ENCODE measurements around the gene GNPTG. TPM values are rescaled to one million over a fixed set of nuclear protein-coding genes. Genes with fewer than 3 reads are reported as not detected.

Gene GNPTG
- total and polyA plus RNA-seq, 9 of the 15 experiments (the other 6 are each of a cell fraction or from before 2014, with no cell fraction given): 0.69 to 33.3 (median 13.6) TPM

GRCh38 chr16:1379304-1380076 is 27.8 kb downstream of the GNPTG start (continued):
- TF ChIP-seq, protein P1, sequence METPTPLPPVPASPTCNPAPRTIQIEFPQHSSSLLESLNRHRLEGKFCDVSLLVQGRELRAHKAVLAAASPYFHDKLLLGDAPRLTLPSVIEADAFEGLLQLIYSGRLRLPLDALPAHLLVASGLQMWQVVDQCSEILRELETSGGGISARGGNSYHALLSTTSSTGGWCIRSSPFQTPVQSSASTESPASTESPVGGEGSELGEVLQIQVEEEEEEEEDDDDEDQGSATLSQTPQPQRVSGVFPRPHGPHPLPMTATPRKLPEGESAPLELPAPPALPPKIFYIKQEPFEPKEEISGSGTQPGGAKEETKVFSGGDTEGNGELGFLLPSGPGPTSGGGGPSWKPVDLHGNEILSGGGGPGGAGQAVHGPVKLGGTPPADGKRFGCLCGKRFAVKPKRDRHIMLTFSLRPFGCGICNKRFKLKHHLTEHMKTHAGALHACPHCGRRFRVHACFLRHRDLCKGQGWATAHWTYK (CRISPR knock-in tag; IDR thresholded peaks at IDR 0.05): no peak
- TF ChIP-seq GTF3C2 (IDR thresholded peaks at IDR 0.05; ENCODE audit: borderline replicate concordance, extremely low read depth, insufficient read length): no peak
- TF ChIP-seq SAFB (IDR thresholded peaks at IDR 0.05; ENCODE audit: borderline replicate concordance, low read depth, low read length): 0 out of 2 replicates have a peak, but pooled peaks have one; percentile 6
- no peak for TF ChIP-seq KAT8 (IDR thresholded peaks at IDR 0.05; ENCODE audit: low read depth)
- TF ChIP-seq PHF8 (IDR thresholded peaks at IDR 0.05; ENCODE audit: borderline replicate concordance, low read length): peak; percentile 85; the same call in 1 of the 2 replicates
- TF ChIP-seq TAF9B (IDR thresholded peaks at IDR 0.05; ENCODE audit: partially characterized antibody): no peak
- TF ChIP-seq NFE2 (IDR thresholded peaks at IDR 0.05; ENCODE audit: low read depth): peak; percentile 92
- 0 out of 2 replicates have a peak, but pooled peaks have one; percentile 38 for TF ChIP-seq ZBTB1 (CRISPR knock-in tag; IDR thresholded peaks at IDR 0.05; ENCODE audit: borderline replicate concordance, low read depth)
- TF ChIP-seq, protein P2, sequence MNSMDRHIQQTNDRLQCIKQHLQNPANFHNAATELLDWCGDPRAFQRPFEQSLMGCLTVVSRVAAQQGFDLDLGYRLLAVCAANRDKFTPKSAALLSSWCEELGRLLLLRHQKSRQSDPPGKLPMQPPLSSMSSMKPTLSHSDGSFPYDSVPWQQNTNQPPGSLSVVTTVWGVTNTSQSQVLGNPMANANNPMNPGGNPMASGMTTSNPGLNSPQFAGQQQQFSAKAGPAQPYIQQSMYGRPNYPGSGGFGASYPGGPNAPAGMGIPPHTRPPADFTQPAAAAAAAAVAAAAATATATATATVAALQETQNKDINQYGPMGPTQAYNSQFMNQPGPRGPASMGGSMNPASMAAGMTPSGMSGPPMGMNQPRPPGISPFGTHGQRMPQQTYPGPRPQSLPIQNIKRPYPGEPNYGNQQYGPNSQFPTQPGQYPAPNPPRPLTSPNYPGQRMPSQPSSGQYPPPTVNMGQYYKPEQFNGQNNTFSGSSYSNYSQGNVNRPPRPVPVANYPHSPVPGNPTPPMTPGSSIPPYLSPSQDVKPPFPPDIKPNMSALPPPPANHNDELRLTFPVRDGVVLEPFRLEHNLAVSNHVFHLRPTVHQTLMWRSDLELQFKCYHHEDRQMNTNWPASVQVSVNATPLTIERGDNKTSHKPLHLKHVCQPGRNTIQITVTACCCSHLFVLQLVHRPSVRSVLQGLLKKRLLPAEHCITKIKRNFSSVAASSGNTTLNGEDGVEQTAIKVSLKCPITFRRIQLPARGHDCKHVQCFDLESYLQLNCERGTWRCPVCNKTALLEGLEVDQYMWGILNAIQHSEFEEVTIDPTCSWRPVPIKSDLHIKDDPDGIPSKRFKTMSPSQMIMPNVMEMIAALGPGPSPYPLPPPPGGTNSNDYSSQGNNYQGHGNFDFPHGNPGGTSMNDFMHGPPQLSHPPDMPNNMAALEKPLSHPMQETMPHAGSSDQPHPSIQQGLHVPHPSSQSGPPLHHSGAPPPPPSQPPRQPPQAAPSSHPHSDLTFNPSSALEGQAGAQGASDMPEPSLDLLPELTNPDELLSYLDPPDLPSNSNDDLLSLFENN (IDR thresholded peaks at IDR 0.05; ENCODE audit: low read depth in 2 of 2, low read length in 2 of 2): 0 out of 4 replicates have a peak, but pooled peaks of 1 of the 2 experiments have one; percentile 32
- TF ChIP-seq, protein P3, sequence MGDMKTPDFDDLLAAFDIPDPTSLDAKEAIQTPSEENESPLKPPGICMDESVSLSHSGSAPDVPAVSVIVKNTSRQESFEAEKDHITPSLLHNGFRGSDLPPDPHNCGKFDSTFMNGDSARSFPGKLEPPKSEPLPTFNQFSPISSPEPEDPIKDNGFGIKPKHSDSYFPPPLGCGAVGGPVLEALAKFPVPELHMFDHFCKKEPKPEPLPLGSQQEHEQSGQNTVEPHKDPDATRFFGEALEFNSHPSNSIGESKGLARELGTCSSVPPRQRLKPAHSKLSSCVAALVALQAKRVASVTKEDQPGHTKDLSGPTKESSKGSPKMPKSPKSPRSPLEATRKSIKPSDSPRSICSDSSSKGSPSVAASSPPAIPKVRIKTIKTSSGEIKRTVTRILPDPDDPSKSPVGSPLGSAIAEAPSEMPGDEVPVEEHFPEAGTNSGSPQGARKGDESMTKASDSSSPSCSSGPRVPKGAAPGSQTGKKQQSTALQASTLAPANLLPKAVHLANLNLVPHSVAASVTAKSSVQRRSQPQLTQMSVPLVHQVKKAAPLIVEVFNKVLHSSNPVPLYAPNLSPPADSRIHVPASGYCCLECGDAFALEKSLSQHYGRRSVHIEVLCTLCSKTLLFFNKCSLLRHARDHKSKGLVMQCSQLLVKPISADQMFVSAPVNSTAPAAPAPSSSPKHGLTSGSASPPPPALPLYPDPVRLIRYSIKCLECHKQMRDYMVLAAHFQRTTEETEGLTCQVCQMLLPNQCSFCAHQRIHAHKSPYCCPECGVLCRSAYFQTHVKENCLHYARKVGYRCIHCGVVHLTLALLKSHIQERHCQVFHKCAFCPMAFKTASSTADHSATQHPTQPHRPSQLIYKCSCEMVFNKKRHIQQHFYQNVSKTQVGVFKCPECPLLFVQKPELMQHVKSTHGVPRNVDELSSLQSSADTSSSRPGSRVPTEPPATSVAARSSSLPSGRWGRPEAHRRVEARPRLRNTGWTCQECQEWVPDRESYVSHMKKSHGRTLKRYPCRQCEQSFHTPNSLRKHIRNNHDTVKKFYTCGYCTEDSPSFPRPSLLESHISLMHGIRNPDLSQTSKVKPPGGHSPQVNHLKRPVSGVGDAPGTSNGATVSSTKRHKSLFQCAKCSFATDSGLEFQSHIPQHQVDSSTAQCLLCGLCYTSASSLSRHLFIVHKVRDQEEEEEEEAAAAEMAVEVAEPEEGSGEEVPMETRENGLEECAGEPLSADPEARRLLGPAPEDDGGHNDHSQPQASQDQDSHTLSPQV (IDR thresholded peaks at IDR 0.05): peak; percentile 17; the same call in 1 of the 2 replicates
- TF ChIP-seq, protein P4, sequence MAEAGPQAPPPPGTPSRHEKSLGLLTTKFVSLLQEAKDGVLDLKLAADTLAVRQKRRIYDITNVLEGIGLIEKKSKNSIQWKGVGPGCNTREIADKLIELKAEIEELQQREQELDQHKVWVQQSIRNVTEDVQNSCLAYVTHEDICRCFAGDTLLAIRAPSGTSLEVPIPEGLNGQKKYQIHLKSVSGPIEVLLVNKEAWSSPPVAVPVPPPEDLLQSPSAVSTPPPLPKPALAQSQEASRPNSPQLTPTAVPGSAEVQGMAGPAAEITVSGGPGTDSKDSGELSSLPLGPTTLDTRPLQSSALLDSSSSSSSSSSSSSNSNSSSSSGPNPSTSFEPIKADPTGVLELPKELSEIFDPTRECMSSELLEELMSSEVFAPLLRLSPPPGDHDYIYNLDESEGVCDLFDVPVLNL (CRISPR knock-in tag; IDR thresholded peaks at IDR 0.05; ENCODE audit: low read depth): peak; percentile 46; the same call in 1 of the 2 replicates
